LNCaP clone FGC (cell line): ENCODE results near the gene MPC2.

Experiments used
- DNase-seq: peaks from one replicate; pipeline ENCODE4 v3.0.0-alpha.2; 2011; ENCODE audit warnings: low read depth
- H3K4me3 ChIP-seq: 2 replicates; pipeline ENCODE4 v1.5.1; 2011; ENCODE audit warnings: mild to moderate bottlenecking, low read depth, low read length, control low read depth
- CTCF ChIP-seq: IDR thresholded peaks from 2 replicates; pipeline ENCODE4 v1.5.1; 2012; ENCODE audit warnings: mild to moderate bottlenecking; ENCODE audit not compliant: control insufficient read depth, insufficient read depth; ENCODE audit errors: extremely low read depth

MPC2 gene

GRCh38 chr1:167911413-167911812, 25.5 kb downstream of the MPC2 start:
- TF ChIP-seq CTCF: no peak
- peak; percentile 63 for DNase-seq
- H3K4me3 ChIP-seq: no peak overlapping the region

GRCh38 chr1:167910530-167910929, 26.3 kb downstream of the MPC2 start:
- no peak for DNase-seq
- 0 out of 2 replicates have a peak overlapping the region, but pooled peaks have one; percentile 11 for H3K4me3 ChIP-seq
- TF ChIP-seq CTCF: no peak

GRCh38 chr1:167909691-167910180, 27.1 kb downstream of the MPC2 start:
- DNase-seq: no peak
- H3K4me3 ChIP-seq: no peak overlapping the region
- TF ChIP-seq CTCF: no peak

GRCh38 chr1:167905671-167906070, 31.2 kb downstream of the MPC2 start:
- no peak for TF ChIP-seq CTCF
- no peak overlapping the region for H3K4me3 ChIP-seq
- no peak for DNase-seq

GRCh38 chr1:167905182-167905581, 31.7 kb downstream of the MPC2 start:
- no peak for TF ChIP-seq CTCF
- no peak overlapping the region for H3K4me3 ChIP-seq
- DNase-seq: no peak

- TF ChIP-seq CTCF: no peak
- H3K4me3 ChIP-seq: no peak overlapping the region
- no peak for DNase-seq
These were observed 32.2 kb downstream of the MPC2 start for GRCh38 chr1:167904652-167905130.

- no peak overlapping the region for H3K4me3 ChIP-seq
- DNase-seq: no peak
- no peak for TF ChIP-seq CTCF
These were observed 36.0 kb downstream of the MPC2 start for GRCh38 chr1:167900907-167901306.
